KG1 (cell line): ENCODE results near the gene OR10A7.
A peak's percentile ranks its signal among the peaks of the same experiment; 100 is the strongest.
"Not testable (repeated sequence)": the region's sequence is repeated elsewhere in the genome, so short reads cannot be mapped to it uniquely, and the experiment has no call there.

Experiments used
- DNase-seq: peaks from one replicate; lab custom pipeline; 2025; lab: John Stamatoyannopoulos, UW

Gene OR10A7, protein sequence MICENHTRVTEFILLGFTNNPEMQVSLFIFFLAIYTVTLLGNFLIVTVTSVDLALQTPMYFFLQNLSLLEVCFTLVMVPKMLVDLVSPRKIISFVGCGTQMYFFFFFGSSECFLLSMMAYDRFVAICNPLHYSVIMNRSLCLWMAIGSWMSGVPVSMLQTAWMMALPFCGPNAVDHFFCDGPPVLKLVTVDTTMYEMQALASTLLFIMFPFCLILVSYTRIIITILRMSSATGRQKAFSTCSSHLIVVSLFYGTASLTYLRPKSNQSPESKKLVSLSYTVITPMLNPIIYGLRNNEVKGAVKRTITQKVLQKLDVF

DNA sequence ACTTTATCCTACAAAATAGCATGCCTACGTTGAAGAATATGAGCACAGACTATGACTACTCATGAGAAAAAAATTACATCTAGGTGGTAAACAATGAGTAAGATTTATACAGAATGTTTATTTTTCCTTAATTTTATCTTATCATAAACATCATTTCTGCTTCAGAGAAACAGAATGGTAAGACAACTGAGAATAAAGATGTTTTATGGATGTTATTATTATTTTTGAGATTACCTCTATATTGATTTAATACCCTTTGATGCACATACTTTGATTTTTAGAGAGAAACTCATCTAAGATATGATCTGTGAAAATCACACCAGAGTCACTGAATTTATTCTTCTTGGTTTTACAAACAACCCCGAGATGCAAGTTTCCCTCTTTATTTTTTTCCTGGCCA lies at the start of gene OR10A7:
TSS of gene OR10A7 (plus strand) at position 301 of the 400 bp plus-strand sequence. CDS start at position 301, 0 bp downstream.
- no peak for DNase-seq

DNA sequence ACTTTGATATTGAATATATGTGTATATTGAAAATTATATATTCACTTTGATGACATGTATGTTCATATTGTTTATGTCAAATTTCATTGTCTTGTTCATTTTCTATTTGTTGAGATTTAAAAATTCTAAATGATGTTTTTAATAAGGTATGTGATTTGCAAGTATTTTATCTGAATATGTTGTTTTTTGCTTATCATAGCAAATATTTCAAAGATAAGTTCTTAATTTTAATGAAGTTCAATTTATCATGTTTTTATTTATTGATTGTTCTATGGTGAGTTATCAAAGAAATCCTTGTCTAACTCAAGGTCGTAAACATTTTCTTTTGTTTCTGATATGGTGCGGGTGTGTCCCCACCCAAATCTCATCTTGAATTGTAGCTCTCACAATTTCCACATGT lies 49.4 kb upstream of the OR10A7 start:
- no peak for DNase-seq

DNA sequence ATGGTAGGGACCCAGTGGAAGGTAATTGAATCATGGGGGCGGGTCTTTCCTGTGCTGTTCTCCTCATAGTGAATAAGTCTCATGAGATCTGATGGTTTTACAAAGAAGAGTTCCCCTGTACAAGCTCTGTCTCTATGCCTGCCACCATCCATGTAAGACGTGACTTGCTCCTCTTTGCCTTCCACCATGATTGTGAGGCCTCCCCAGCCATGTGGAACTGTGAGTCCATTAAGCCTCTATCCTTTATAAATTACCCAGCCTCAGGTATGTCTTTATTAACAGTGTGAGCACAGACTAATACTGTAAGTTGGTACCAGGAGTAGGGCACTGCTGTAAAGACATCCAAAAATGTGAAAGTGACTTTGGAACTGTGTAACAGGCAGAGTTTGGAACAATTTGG lies 49.0 kb upstream of the OR10A7 start:
- not testable (repeated sequence) for DNase-seq

DNA sequence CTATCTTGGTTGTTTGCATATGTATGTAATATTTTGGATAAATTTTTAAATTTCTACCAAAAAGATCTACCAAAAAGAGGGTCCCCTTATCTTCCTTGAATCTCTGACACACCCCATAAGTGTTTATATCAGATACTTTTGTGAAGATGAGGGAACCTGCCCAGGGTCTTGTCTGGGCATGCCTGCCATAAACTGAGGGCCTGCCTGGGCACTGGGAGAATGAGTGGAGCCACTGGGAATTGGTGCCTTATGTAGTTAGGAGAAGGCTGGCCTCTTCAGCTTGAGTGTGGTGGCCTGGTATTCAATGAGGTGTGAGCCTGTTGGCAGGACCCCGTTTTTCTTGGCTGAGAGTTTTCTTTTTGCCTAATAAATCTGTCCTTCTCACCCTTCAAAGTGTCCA lies 48.1 kb upstream of the OR10A7 start:
- DNase-seq: no peak

DNA sequence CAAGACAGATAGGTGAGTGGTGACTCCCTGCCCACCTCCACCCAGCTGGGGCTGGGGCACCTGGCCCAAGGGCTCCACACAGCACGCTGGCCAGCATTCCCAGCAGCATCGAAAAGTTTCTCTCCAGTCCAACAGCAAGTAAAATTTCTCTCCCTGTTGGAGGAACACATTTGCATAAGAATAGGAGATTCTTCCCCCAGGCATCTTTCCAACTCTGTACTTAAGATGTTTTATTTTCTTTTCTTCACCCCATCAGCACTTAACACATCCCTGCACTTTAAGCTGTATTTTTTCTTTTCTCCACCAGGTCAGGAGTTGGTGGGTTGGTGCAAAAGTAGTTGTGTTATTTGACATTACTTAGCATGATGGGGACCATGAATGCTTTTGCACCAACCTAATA lies 47.4 kb upstream of the OR10A7 start:
- no peak for DNase-seq

DNA sequence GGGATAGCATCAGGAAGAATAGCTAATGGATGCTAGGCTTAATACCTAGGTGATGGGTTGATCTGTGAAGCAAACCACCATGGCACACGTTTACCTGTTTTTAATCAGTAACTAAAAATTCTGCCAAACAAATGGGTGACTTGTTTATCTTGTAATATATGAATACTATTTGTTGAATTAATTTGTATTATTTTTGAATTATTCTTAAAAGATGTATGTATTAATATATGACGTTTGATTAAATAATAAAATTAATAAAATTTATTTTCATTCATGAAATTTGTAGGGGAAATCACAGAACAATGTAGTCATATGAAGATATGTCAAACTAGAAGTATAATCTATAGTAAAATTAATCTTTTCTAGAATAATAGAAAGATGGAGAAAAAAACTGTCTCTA lies 32.3 kb upstream of the OR10A7 start:
- no peak for DNase-seq

DNA sequence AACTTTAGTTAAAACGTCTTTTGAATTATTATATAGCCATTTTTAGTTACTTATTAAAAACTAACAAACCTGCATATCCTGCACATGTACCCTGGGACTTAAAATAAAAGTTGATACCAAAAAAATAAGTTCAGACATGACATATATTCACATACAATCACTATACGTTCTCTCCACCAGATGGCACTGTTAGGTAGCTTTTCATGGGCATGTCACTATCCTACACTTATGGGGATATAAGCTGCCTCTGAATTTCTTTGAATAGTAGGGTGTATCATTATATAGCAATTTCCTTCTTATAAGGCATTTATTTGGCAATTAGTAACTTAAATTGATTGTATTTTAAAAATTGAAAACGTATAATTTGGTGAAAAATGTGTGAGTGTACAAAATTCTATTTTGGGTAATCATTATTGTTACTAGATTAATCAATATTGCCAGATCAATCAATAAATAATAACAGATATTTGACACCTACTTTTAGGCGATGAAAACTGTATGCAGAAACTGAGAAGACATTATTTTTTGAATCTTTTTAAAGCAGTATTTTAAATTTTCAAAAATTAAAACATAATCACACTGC lies 31.8 kb upstream of the OR10A7 start:
- peak; percentile 25 for DNase-seq

DNA sequence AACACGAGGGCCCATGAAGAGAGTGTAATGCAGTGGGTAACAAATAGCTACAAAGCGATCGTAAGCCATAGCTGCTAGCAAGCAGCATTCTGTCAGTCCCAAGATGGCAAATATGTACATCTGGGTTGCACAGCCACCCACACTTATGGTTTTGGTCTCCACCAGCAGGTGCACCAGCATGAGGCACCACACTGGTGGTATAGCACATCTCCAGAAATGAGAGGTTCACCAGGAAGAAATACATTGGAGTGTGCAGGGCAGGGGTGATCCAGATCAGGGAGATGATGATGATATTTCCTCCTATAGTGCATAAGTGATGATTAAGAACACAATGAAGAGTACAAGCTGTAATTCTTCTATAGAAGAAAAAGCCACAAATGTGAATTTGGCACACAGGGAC lies 26.4 kb upstream of the OR10A7 start:
- no peak for DNase-seq

DNA sequence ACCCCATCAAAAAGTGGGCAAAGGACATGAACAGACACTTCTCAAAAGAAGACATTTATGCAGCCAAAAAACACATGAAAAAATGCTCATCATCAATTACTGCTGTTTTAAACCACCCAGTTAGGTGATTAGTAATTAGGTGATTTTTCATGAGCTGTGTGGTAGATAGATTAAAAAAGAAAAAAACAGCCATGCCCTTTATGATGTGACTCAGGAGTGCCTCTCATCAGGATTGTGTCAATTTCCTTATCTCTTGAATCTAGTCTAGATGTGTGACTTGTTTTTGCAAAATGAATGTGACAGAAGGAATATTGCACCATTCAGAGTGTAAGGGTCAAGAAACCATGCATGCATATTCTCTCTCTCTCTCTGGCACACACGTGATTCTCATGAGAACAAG lies 5.7 kb downstream of the OR10A7 start:
- no peak for DNase-seq

DNA sequence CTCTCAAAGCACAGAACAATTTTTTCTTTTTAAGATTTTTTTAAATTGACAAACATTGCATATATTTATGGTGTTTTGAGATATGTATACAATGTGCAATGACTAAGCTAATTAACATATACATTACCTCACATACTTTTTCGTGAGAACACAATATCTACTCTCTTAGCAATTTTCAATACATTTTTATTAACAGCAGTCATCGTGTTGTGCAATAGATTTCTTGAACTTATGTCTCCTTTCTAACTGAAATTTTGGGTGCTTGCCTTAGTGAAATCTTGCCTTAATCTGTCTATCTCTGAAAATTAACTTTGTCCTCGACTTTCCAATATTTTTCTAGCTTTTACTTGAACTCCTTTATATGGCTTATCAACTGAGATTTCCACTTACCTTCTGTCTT lies 6.8 kb downstream of the OR10A7 start:
- DNase-seq: no peak

DNA sequence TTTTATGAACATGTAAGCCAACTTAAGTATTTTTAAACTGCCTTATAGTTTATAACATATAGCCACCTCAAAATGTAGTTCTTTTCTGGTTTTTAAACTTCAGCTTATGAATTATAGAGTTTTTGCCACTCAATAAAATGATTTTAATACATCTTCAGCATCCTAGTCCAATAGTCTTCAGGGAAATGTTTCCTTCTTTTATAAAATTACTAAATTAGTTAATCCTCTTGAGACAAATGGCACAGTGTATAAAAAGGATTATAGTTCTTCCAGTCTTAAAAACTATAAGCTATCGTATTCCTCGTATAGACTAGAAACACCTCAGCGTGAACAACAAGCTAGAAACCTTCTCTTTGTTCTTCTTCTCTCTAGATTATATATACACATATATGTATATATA lies 23.5 kb downstream of the OR10A7 start, which contains the start of gene OR6C74:
TSS of gene OR6C74 (plus strand) at position 301 of the 400 bp plus-strand sequence. CDS start 2,679 bp downstream, outside the sequence.
- no peak for DNase-seq

DNA sequence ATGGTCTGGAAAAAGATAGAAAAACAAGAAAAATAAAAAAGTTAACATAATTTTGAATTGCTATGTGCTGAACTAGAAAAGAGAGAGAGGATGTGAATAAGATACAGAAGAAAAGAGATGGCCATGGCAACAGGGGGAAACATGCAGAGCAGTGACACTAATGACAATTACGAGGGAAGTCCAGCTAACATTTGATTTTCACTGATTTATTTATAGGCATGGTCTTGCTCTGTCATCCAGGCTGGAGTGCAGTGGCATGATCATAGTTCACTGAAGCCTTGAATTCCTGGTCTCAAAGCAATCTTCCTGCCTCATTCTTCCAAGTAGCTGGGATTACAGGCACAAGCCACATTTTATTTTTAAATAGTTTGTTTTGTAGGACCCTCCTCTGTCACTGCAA lies 25.3 kb downstream of the OR10A7 start:
- DNase-seq: no peak

DNA sequence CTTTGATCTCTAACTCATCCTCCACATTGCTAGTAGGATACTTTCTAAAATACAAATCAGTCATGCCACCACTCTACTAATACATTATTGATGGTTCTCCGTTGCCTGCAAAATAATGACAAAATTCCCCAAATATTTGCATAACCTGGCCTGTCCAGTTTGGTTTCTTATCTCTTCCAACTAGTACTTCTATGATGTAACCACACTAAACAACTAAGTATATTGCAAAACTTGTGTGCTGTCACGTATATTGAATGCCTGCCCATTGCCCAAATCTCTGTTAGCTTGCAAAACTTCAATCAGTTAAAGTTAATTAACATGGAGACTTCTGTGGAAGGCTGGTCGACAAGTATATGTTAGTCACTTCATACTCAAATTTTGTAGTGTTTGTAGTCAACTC lies 30.1 kb downstream of the OR10A7 start:
- no peak for DNase-seq

DNA sequence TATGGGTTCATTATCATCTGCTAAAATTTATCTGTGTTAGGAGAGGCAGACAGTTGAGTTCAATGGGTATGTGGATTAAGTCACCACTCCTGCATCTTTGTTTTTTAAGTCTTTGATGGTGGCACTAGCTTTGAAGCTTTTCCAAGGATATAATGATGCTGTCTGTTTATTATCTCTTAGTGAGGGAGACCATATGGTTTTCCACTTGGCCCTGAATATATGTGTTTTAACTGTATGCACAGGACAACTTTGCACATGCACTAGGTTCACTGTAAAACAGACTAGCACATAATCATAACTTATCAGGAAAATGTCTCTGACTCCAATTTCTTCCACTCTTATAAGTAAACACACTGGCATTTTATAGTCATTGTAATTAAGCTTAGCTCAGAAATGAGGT lies 32.5 kb downstream of the OR10A7 start:
- no peak for DNase-seq

DNA sequence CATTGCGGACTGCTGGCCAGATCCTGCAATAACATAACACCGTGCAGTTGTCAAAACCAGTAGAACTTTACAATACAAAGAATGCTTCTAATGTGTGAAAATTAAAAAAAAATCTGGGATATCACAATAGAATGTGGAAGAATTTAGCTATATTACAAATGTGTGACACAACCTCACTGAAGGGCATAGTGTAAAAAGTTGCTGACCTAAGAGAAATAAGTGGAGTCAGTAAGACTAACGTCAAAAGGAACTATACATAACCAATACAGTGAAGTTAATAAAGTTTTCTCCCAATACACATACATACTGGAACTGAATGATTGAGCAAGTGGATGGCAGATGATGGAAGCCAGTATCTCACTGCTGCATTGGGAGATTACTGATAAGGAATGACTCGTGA lies 36.0 kb downstream of the OR10A7 start:
- DNase-seq: no peak

DNA sequence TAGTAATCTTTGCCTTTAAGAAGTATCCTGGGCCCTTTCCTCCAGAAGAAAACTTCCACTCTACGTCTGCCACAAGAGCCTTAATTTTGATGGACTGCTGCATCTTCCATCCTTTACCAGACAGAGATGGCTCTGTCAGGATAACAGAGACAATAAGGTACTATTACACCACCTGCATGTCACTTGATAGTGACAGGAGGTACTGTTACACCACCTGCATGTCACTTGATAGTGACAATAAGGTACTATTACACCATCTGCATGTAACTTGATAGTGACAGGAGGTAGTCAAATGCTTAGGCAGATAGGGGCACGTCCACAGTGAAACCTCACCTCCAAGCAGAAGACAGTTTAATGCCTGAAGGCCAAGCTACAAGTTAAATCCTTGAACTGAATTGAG lies 37.5 kb downstream of the OR10A7 start:
- no peak for DNase-seq
